Psoas muscle (tissue), 8 donors: ENCODE measurements around the gene ULBP1. TPM values are rescaled to one million over a fixed set of nuclear protein-coding genes. Genes with fewer than 3 reads are reported as not detected.

ENCODE experiments used
- ATAC-seq, 4 donors: fragments of 200-7000 bp; cut with Tn5 transposase; one replicate each; pipeline ENCODE4 v1.9.1; 2020; ENCODE audit warnings: moderate library complexity in 3 of 4, mild to moderate bottlenecking in 2 of 4
- DNase-seq, 2 donors: peaks; one replicate each; pipeline ENCODE4 v3.0.0-alpha.2; 2020
- H3K27ac ChIP-seq: fragments of 200-600 bp; one replicate; pipeline ENCODE4 v1.8.0; 2022
- H3K27me3 ChIP-seq, 3 donors: fragments of 200-600 bp in 1 of 3; one replicate each; pipeline versions ENCODE4 v1.6.1 to v1.8.0; 2013 to 2022; ENCODE audit warnings: low read length in 2 of 3, mild to moderate bottlenecking in 2 of 3, moderate library complexity in 1 of 3; ENCODE audit not compliant: insufficient read depth in 3 of 3
- H3K36me3 ChIP-seq, 2 donors: fragments of 200-600 bp in 1 of 2; one replicate each; pipeline versions ENCODE4 v1.6.1 to v1.8.0; 2013 to 2022; ENCODE audit warnings: low read depth in 1 of 2, mild to moderate bottlenecking in 1 of 2, moderate library complexity in 1 of 2; ENCODE audit not compliant: insufficient read depth in 1 of 2
- H3K4me1 ChIP-seq: fragments of 200-600 bp; one replicate; pipeline ENCODE4 v1.8.0; 2022
- H3K4me3 ChIP-seq: fragments of 200-600 bp; one replicate; pipeline ENCODE4 v1.8.0; 2022; ENCODE audit warnings: mild to moderate bottlenecking
- H3K9me3 ChIP-seq: fragments of 200-600 bp; one replicate; pipeline ENCODE4 v1.8.0; 2022
- CTCF ChIP-seq: fragments of 200-600 bp; IDR thresholded peaks from one replicate; pipeline ENCODE4 v1.8.0; 2022; ENCODE audit warnings: antibody characterized with exemption
- WGBS, 3 donors: extraction: QIAGEN DNeasy Blood & Tissue Kit; methylation state at CpG; one replicate each; pipeline versions ENCODE4 v1.1.6 to v1.1.7; 2013; 5-methylcytosine and 5-hydroxymethylcytosine counted together
- intact Hi-C, 2 donors: fragments of 100-400 bp; cut with DNase I; formaldehyde crosslinking; loops; one replicate each; pipeline versions ENCODE4 v1.11.0 to v1.14.2; 2022
- polyA plus RNA-seq, 3 donors: library from polyadenylated mRNA; stranded (reverse); fragments of 200-250 nt; gene quantifications; one replicate each; pipeline ENCODE4 v1.2.3, GENCODE V29; 2013
- total RNA-seq, 4 donors: library from RNA; stranded (reverse); fragmentation: NEBNext Ultra II Directional in 2 of 4; extraction: Animal tissue kit (Norgen Biotek cat#: 25700) in 2 of 4; gene quantifications; one replicate each; pipeline versions ENCODE4 v1.2.1 to v1.2.4, GENCODE V29; 2021 to 2023
- donor health status: healthy with polysubstance abuse.
- donor health status: DM: no; HTN: no; CAD: no; lungs with moderate emphysema.
- donor health status: Bipolar disorder and iron deficiency.
- donor health status: healthy.
- donor health status: DM: yes; HTN: yes; CAD: no.
- donor health status: DM: no; HTN: no; CAD: no.
- donor health status: DM: no; HTN: no; CAD: no.
- donor health status: DM: yes; HTN: yes; CAD: no.

ULBP1 gene
- total and polyA plus RNA-seq, 7 donors, result 0.03 to 0.12 (median 0.10) TPM

GRCh38 chr6:149991838-149992237 lies 28.1 kb downstream of the ULBP1 start:
- no peak for DNase-seq
- H3K4me3 ChIP-seq, result no peak overlapping the region
- H3K4me1 ChIP-seq, result peaks cover 17% of the 10 kb centered on the region
- H3K27ac ChIP-seq, result no peak overlapping the region
- WGBS, 3 donors, result 23 to 37% (median 36%) methylated on average over 4 of the region's 4 CpGs
- intact Hi-C loops, result no loop called here
- peaks cover 2 to 98% (median 44%) of the 10 kb centered on the region in 3 donors for H3K27me3 ChIP-seq
- H3K36me3 ChIP-seq, result no peaks in the 10 kb centered on the region
- no peak for ATAC-seq
- H3K9me3 ChIP-seq, result no peaks in the 10 kb centered on the region
- no peak for TF ChIP-seq CTCF

- ATAC-seq (no peak), DNase-seq (no peak)
- H3K27ac ChIP-seq, result no peak overlapping the region
- H3K4me3 ChIP-seq, result no peak overlapping the region
- intact Hi-C loops, result no loop called here
- H3K27me3 ChIP-seq, result peaks cover 2 to 78% (median 20%) of the 10 kb centered on the region in 3 donors
- no peaks in the 10 kb centered on the region for H3K9me3 ChIP-seq
- H3K4me1 ChIP-seq, result peaks cover 12% of the 10 kb centered on the region
- H3K36me3 ChIP-seq, result no peaks in the 10 kb centered on the region
- WGBS, 3 donors, result 64 to 70% (median 68%) methylated on average over 6 of the region's 6 CpGs
- TF ChIP-seq CTCF, result no peak
Measured at GRCh38 chr6:149995235-149995750, 31.6 kb downstream of the ULBP1 start.

- no peak for TF ChIP-seq CTCF
- intact Hi-C loops, result no loop called here
- DNase-seq (no peak), ATAC-seq (no peak)
- 82 to 88% (median 85%) methylated on average over 7 of the region's 7 CpGs for WGBS, 3 donors
- no peaks in the 10 kb centered on the region for H3K36me3 ChIP-seq
- peaks cover 5% of the 10 kb centered on the region for H3K4me1 ChIP-seq
- no peak overlapping the region for H3K4me3 ChIP-seq
- no peaks in the 10 kb centered on the region for H3K9me3 ChIP-seq
- H3K27ac ChIP-seq, result no peak overlapping the region
- H3K27me3 ChIP-seq, result peaks cover 2 to 71% (median 14%) of the 10 kb centered on the region in 3 donors
Measured at GRCh38 chr6:149995971-149996370, 32.2 kb downstream of the ULBP1 start.

- intact Hi-C loops, result no loop called here
- H3K9me3 ChIP-seq, result no peaks in the 10 kb centered on the region
- H3K27me3 ChIP-seq, result peaks cover 0 to 54% (median 6%) of the 10 kb centered on the region in 3 donors
- no peak overlapping the region for H3K27ac ChIP-seq
- 75 to 91% (median 87%) methylated on average over 2 of the region's 2 CpGs for WGBS, 3 donors
- TF ChIP-seq CTCF, result no peak
- ATAC-seq (no peak), DNase-seq (no peak)
- no peak overlapping the region for H3K4me3 ChIP-seq
- no peaks in the 10 kb centered on the region for H3K36me3 ChIP-seq
- peaks cover 4% of the 10 kb centered on the region for H3K4me1 ChIP-seq
Measured at GRCh38 chr6:149999636-150000035, 35.9 kb downstream of the ULBP1 start.
